Lower leg skin (tissue), 3 donors: Measurements from ENCODE around the gene SMO.

Source experiments
- POLR2A ChIP-seq, 2 donors: fragments of 450-650 bp; IDR thresholded peaks; one replicate each; pipeline ENCODE4 v1.6.1; 2016 to 2017; ENCODE audit warnings: antibody characterized with exemption in 2 of 2, mild to moderate bottlenecking in 1 of 2, moderate library complexity in 1 of 2
- TF ChIP-seq, protein P1 (sequence below), 3 donors: fragments of 450-650 bp; IDR thresholded peaks; one replicate each; pipeline ENCODE4 v1.5.1; 2016; ENCODE audit warnings: antibody characterized with exemption in 3 of 3, mild to moderate bottlenecking in 3 of 3, moderate library complexity in 2 of 3

DNA sequence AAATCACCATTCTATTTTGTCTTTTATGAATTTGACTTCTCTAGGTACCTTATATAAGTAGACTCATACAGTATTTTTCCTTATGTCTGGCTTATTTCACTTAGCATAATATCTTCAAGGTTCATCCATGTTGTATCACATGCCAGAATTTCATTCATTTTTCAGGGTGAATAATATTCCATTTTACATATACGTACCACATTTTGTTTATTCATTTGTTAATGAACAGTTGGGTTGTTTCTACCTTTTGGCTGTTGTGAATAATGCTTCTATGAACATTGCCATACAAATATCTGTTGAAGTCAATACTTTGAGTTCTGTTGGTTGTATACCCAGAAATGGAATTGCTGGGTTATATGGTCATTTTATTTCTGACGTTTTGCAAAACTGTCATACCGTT, 57.1 kb downstream of the SMO start:
- TF ChIP-seq, protein P1, sequence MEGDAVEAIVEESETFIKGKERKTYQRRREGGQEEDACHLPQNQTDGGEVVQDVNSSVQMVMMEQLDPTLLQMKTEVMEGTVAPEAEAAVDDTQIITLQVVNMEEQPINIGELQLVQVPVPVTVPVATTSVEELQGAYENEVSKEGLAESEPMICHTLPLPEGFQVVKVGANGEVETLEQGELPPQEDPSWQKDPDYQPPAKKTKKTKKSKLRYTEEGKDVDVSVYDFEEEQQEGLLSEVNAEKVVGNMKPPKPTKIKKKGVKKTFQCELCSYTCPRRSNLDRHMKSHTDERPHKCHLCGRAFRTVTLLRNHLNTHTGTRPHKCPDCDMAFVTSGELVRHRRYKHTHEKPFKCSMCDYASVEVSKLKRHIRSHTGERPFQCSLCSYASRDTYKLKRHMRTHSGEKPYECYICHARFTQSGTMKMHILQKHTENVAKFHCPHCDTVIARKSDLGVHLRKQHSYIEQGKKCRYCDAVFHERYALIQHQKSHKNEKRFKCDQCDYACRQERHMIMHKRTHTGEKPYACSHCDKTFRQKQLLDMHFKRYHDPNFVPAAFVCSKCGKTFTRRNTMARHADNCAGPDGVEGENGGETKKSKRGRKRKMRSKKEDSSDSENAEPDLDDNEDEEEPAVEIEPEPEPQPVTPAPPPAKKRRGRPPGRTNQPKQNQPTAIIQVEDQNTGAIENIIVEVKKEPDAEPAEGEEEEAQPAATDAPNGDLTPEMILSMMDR (IDR thresholded peaks at IDR 0.05), result no peak
- TF ChIP-seq POLR2A (IDR thresholded peaks at IDR 0.05), result no peak
